HG02981 (cell line): ENCODE measurements around the gene AP1B1.
"Not testable (repeated sequence)": the region's sequence is repeated elsewhere in the genome, so short reads cannot be mapped to it uniquely, and the experiment has no call there.

ENCODE experiments used
- ATAC-seq: cut with Tn5 transposase; IDR thresholded peaks from one replicate; pipeline ENCODE4 v1.9.1; 2021; ENCODE audit warnings: mild to moderate bottlenecking, moderate library complexity; ENCODE audit not compliant: unreplicated experiment

The AP1B1 gene

DNA sequence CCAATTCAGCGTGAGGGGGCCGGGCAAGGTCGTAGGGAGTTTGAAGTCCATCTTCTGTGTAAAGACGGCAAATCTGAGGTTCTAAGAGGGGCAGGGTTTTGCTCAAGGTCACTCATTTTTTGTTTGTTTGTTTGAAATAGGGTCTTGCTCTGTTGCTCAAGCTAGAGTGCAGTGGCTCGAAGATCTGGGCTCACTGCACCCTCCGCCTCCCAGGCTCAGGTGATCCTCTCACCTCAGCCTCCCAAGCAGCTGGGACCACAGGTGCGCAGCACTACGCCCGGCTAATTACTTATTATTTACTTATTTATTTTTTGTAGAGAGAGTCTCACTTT is 355 bp upstream of the AP1B1 start:
- no peak for ATAC-seq

DNA sequence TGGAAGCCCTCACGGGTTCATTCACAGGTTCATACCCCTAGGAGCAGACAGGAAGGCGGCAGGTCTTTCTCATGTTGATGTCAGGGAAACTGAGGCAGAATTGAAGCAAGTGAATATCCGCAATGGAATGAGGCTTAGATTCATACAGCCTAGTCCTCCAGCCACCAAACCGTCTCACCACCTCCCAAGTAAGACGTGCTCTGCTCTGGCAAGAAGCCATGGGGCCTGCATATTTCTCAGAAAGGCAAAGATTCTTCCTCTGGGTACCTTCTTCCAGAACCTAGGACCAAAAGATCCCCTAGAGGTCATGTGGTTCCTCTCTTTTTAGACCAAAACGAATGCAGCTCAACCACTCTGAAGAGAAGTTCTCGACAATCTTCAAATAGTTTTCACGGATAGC is 1.7 kb downstream of the AP1B1 start:
- no peak for ATAC-seq

DNA sequence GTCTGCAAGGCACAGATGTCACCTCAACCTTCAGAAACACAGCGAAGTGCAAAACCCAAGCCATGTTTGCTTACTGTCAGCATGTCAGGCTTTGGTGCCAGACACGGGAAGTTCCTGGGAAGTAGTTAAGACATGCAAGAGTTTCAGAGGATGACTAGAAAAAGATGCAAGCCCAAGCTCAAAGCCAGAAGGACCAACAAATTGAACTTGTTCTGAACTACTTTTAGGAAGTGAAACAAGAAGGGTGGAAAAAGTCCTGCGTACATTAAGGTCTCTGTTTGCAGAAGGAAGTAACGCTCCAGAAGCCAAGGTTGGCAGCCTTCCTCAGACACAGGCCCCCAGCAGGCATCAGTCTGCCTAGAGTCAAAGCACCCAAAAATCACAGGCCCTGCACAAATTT is 2.6 kb downstream of the AP1B1 start:
- ATAC-seq, result no peak

DNA sequence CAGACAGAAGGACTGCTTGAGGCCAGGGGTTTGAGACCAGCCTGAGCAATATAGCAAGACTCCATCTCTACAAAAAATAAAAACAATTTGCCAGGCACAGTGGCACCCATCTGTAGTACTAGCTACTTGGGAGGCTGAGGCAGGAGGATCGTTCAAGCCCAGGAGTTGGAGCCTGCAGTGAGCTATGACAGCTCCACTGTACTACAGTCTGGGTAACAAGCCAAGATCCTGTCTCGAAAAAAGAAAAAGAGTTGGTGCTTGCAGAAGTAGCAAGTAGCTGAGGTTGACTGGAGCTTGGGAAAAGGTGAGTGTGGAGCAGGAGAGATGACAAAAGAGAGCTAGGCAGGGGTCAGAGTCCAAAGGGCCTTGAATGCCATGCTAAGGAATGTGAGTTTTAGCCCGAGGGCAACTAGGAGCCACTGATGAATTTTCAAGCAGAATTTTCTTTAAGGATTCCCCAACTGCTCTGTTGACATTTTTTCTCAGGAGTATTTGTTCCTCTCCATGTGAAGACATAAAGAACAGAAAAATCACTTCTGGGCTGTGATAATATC is 3.1 kb downstream of the AP1B1 start:
- ATAC-seq, result no peak

GRCh38 chr22:29383740-29384139 is 4.6 kb downstream of the AP1B1 start:
- no peak for ATAC-seq

DNA sequence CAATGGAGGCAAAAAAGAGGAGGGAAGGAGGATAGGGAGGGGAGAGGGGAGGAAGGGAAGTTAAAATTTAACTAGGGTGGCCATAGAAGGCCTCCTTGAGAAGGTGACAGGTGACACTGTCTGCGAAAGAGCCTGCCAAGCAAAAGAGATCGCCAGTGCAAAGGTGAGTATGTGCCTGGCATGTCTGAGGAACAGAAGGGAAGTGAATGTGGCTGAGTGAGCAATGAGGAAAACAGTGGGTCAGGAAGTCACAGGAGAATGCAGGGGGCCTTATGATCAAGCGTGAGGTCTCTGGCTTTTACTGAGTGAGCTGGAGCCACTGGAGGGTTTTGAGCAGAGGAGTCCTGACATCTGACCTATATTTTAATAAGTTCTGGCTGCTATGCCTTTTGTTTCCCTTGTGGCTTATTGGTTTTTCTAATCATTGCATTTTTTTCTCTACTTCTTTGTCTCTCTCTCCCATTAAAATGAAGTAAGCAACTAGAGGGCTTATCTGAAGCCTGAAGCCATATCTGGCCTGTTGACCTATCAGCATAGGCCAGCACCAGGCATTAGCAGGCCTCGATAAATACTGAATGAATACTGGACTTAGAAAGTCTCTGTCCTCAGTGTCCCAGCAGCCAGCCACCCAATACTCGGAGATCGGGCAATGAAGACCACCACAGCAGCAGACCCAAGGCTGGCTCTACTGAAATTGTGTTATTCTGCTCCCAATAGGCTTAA is 5.6 kb downstream of the AP1B1 start:
- ATAC-seq, result no peak

DNA sequence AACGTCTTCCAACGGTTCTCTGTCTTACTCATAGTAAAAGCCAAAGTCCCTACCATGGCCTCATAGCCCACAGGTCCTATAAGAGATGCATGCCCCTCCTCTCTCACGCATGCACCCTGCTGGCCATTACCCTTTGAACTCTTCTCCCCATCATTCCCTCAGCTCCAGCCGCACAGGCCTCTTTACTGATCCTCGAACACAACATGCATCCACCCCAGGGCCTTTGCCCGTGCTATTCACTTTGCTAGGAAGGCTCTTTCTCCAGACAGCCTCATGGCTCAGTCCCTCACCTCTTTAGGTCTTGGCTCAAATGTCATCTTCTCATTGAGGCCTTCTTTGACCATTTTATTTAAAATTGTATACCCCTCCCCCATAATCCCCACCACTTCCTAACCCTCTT is 7.5 kb downstream of the AP1B1 start:
- ATAC-seq, result no peak

- ATAC-seq, result no peak
These were observed 8.2 kb downstream of the AP1B1 start for GRCh38 chr22:29380032-29380781.

- no peak for ATAC-seq
These were observed 9.1 kb downstream of the AP1B1 start for GRCh38 chr22:29379258-29379657.

- ATAC-seq, result no peak
These were observed 10.4 kb downstream of the AP1B1 start for GRCh38 chr22:29377979-29378378.

GRCh38 chr22:29376705-29377104 is 11.7 kb downstream of the AP1B1 start:
- ATAC-seq, result not testable (repeated sequence)

GRCh38 chr22:29375398-29376076 is 12.8 kb downstream of the AP1B1 start:
- no peak for ATAC-seq

DNA sequence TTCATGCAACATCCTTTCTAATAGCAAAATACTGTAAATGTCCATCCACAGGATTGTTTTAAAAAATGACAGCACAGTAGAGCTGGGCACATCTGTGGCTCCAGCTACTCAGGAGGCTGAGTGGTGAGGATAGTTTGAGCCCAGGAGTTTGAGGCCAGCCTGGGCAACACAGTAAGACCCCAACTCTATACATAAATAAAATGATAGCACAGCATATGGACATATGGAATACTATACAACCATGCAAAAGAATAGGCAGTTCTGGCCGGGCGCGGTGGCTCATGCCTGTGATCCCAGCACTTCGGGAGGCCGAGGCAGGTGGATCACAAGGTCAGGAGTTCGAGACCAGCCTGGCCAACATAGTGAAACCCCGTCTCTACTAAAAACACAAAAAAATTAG is 13.6 kb downstream of the AP1B1 start:
- ATAC-seq, result not testable (repeated sequence)

DNA sequence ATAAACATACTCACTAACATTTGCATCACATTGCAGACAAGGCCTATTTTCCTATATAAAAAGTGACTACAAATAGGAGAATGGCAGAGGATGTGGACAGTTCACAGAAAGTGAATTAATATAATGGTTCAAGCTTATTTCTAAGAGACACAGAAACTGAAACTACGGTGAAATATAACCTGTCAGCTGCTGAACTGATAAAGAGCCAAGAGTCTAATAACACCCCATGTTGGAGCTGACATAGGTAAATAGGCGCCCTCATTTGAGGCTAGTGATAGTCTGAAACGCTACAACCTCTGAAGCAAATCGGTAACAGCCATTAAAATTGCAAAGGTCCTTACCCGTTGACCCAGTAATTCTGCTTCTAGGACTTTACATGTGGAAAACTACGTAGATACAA is 14.0 kb downstream of the AP1B1 start:
- ATAC-seq, result no peak

DNA sequence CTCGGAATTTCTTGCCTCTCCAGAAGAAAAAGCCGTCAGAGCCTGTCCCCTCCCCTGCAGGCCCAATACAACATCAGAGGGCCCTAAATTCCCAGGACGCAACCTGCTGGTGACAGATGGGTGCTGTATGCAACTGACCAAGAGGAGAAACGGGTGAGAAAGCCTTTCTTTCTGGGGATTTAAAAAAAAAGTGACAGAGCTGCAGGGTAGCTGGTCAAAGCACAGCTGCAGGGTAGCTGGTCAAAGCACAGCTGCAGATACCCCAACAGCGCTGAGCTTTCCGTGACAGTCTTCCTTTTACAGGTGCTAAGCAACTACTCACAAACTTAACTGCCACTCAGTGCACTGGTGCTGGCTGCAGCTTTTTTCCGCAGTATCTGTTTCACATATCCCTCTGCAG is 17.8 kb downstream of the AP1B1 start:
- no peak for ATAC-seq

DNA sequence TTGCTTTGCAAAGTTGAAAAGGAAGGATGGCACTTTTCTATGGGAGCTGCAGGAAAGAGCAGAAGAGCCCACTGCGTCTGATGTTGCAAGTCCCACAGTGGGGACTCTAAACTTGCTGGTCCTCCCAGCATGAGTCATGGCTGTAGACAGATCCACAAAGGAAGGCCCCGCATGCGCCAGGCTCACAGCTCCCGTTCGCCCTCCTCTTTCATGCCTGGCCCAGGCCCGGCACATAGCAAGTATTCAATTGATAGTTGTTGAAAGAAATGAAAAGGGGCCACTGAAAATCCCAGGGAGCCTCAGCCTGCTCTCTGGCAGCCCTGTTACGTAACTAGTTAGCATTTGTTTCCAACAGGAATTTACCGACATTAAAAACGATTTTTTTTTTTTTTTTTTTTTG is 18.9 kb downstream of the AP1B1 start:
- ATAC-seq, result no peak

GRCh38 chr22:29359469-29359868 is 28.9 kb downstream of the AP1B1 start:
- ATAC-seq, result no peak

GRCh38 chr22:29357193-29357890 is 31.0 kb downstream of the AP1B1 start:
- ATAC-seq, result not testable (repeated sequence)

DNA sequence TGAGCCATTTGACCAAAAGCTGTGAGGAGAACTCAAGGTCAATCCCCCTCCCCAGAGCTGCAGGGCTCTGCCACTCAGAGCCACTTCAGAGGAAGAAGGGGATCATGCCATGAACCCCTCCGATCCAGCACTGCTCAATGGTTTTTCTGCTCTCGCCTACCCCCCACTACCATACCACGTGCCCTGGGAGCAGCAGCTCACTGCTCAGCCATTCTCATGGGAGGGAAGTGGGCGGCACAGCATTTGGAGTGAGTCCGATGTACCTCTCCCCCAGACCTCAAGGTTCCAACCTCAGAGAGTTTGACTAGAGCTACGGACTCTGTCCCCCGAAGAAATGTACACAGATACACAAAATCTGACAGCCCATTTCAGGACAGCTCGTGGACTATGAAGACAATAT is 34.5 kb downstream of the AP1B1 start:
- ATAC-seq, result no peak

- no peak for ATAC-seq
These were observed 35.1 kb downstream of the AP1B1 start for GRCh38 chr22:29353286-29353685.

DNA sequence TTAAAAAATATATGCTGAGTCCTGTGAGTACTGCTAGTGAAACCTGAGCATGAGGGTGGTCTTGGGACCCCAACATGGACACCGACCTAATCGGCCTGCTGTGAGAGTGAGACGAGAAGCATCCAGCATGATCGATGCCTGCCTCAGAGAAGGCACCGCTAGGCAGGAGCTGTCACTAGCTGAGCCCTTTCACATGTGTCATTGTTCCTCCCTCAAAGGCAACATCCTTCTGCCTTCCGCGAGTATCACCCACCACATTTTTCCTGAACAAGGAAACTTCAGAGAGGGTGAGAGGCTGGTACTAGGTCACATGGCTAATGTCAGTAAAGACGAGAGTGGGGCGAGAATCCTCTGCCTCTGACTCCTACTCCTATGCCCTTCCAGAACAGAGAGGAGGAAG is 35.6 kb downstream of the AP1B1 start:
- ATAC-seq, result no peak
